HG02678 (cell line): ENCODE results near the gene RPS27.
"Not testable (repeated sequence)": the region's sequence is repeated elsewhere in the genome, so short reads cannot be mapped to it uniquely, and the experiment has no call there.

ENCODE experiments used
- ATAC-seq: cut with Tn5 transposase; IDR thresholded peaks from one replicate; pipeline ENCODE4 v1.9.1; 2021; ENCODE audit warnings: mild to moderate bottlenecking, moderate library complexity; ENCODE audit not compliant: unreplicated experiment

The RPS27 gene

GRCh38 chr1:153960206-153960605 lies 30.4 kb upstream of the RPS27 start:
- no peak for ATAC-seq

GRCh38 chr1:153961421-153961820 lies 29.1 kb upstream of the RPS27 start:
- no peak for ATAC-seq

GRCh38 chr1:153962088-153963029 lies 28.2 kb upstream of the RPS27 start:
- ATAC-seq = no peak

- ATAC-seq = peak; percentile 52
These were observed 27.3 kb upstream of the RPS27 start, which contains the start of gene SLC39A1 for GRCh38 chr1:153963030-153963849. Gene SLC39A1 (minus strand): TSS chr1:153963537. CDS start chr1:153962715, 822 bp downstream.

- no peak for ATAC-seq
These were observed 26.7 kb upstream of the RPS27 start for GRCh38 chr1:153963850-153964331.

GRCh38 chr1:153967107-153967999 lies 23.2 kb upstream of the RPS27 start, which contains the start of gene CREB3L4:
Gene CREB3L4 (plus strand): TSS chr1:153967902. CDS start chr1:153968526, 624 bp downstream.
- ATAC-seq = peak; percentile 74

- no peak for ATAC-seq
These were observed 22.6 kb upstream of the RPS27 start for GRCh38 chr1:153968000-153968363.

- no peak for ATAC-seq
These were observed 22.2 kb upstream of the RPS27 start for GRCh38 chr1:153968408-153968807.

GRCh38 chr1:153968972-153969371 lies 21.6 kb upstream of the RPS27 start:
- ATAC-seq = no peak

- no peak for ATAC-seq
These were observed 20.2 kb upstream of the RPS27 start for GRCh38 chr1:153970346-153970745.

GRCh38 chr1:153973071-153973470 lies 17.5 kb upstream of the RPS27 start:
- no peak for ATAC-seq

GRCh38 chr1:153973525-153973924 lies 17.0 kb upstream of the RPS27 start:
- ATAC-seq = no peak

GRCh38 chr1:153976819-153977249 lies 13.7 kb upstream of the RPS27 start:
- no peak for ATAC-seq

GRCh38 chr1:153977250-153978240 lies 13.0 kb upstream of the RPS27 start, which contains the start of gene JTB:
Gene JTB (minus strand): TSS chr1:153977674. CDS start chr1:153977252, 422 bp downstream.
- ATAC-seq = peak; percentile 83

GRCh38 chr1:153978274-153978909 lies 12.2 kb upstream of the RPS27 start:
- no peak for ATAC-seq

GRCh38 chr1:153979091-153979490 lies 11.5 kb upstream of the RPS27 start:
- not testable (repeated sequence) for ATAC-seq

GRCh38 chr1:153981735-153982134 lies 8.8 kb upstream of the RPS27 start:
- ATAC-seq = not testable (repeated sequence)

- ATAC-seq = no peak
These were observed 6.3 kb upstream of the RPS27 start for GRCh38 chr1:153984123-153984894.
